LNCaP clone FGC (cell line): Measurements from ENCODE around the gene SMARCC2.

Experiments
- DNase-seq: peaks from one replicate; pipeline ENCODE4 v3.0.0-alpha.2; 2011; ENCODE audit warnings: low read depth
- H3K4me3 ChIP-seq: 2 replicates; pipeline ENCODE4 v1.5.1; 2011; ENCODE audit warnings: mild to moderate bottlenecking, low read depth, low read length, control low read depth
- TF ChIP-seq, protein P1 (sequence below): IDR thresholded peaks from 2 replicates; pipeline ENCODE4 v1.5.1; 2012; ENCODE audit warnings: mild to moderate bottlenecking; ENCODE audit not compliant: control insufficient read depth, insufficient read depth; ENCODE audit errors: extremely low read depth

The SMARCC2 gene

DNA sequence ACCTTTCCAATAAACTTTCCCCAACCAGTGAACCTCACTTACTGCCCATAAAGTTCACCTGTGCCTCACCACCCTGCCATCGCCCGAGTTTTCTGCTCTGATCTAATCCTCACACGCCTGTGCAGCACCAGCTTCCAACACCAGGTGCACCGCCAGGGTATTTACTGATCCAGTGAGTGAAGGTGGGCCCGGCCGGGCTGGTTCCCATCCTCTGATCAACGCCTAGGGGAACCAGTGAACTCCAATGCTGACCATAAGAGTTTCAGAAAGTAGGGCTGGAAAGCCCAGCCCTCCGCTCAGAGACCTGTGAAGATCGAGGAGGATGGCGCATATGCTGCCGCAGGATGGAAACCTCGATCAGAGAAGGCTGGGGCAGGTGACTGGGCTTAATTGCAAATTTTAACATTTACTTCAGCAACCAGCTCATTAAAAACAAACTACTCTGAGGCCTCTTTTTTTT, 37.6 kb downstream of the SMARCC2 start:
- no peak for DNase-seq
- H3K4me3 ChIP-seq = peak overlapping the region; percentile 66
- TF ChIP-seq, protein P1, sequence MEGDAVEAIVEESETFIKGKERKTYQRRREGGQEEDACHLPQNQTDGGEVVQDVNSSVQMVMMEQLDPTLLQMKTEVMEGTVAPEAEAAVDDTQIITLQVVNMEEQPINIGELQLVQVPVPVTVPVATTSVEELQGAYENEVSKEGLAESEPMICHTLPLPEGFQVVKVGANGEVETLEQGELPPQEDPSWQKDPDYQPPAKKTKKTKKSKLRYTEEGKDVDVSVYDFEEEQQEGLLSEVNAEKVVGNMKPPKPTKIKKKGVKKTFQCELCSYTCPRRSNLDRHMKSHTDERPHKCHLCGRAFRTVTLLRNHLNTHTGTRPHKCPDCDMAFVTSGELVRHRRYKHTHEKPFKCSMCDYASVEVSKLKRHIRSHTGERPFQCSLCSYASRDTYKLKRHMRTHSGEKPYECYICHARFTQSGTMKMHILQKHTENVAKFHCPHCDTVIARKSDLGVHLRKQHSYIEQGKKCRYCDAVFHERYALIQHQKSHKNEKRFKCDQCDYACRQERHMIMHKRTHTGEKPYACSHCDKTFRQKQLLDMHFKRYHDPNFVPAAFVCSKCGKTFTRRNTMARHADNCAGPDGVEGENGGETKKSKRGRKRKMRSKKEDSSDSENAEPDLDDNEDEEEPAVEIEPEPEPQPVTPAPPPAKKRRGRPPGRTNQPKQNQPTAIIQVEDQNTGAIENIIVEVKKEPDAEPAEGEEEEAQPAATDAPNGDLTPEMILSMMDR = 0 out of 2 replicates have a peak, but pooled peaks have one; percentile 8

DNA sequence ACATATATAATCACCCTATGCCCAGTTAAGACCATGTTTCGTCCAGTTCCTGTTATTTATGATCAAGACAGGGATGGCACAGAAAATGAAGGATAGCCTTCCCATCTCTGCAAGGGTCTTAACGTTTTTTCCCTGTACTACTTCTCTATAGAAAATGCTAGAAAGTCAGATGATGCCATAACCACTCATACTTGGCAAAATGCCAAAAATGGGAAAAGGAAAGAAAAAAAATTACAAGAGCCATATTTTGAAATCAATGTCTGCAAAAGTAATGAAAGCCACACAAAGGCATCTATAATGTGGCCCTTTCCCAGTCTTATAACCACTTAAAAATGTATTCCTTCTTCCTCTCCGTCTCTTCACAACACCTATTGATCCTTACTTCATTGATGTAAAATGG, 38.7 kb downstream of the SMARCC2 start:
- no peak overlapping the region for H3K4me3 ChIP-seq
- DNase-seq = no peak
- TF ChIP-seq, protein P1 = no peak

DNA sequence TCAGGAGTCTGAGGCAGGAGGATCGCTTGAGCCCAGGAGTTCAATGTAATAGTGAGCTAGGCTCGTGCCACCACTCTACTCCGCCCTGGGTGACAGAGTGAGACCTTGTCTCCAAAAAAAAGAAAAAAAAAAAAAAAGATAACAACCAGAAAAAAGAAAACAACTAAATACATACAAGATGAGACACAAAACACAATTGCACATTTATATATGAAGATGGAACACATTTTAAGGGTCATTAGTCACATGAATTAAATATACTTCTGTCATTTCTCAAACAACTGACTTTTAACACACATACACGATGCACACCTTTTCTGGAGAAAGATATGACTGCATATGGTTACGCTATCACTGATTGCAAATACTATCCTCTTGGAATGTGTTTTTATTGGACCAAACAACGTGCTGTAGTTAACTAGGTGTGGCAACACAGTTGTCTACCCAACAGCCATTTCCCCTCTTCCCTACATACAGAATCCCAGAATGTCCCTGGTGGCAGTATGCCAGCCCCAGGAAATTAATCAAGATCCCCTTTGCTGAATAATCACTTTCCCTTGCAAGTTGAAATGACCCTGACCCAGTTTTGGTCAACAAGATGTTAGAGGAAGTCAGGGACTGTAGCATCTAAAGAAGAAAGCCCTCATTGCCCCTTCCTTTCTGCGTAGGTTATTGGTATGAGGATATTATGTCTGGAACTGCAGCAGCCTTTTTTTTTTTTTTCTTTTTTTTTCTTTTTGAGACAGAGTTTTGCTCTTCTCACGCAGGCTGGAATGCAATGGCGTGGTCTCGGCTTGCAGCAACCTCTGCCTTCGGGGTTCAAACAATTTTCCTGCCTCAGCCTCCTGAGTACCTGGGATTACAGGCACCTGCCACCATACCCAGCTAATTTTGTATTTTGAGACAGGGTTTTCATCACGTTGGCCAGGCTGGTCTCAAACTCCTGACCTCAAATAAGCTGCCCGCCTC, 42.5 kb downstream of the SMARCC2 start:
- TF ChIP-seq, protein P1 = no peak
- DNase-seq = no peak

DNA sequence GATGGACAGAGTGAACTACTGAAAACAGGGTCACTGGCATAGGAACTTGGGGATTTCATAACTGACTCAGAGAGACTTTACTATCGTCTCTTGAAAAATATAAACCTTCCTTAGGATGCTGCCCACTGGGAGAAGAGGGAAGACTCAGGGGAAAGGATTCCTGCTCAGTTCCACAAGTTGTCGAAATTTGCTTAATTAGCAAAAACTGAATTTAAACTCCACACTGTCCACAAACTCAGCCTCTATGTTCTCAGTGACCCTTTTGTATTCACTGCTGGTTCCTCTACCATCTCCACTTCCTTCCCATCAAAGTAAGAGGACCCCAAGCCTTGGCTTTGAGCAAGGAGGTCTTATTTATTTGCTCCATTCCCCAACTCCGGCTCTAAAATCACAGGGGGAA, 44.1 kb downstream of the SMARCC2 start:
- TF ChIP-seq, protein P1 = no peak
- H3K4me3 ChIP-seq = no peak overlapping the region
- no peak for DNase-seq

More for the DNA sequence above, 42.5 kb downstream of the SMARCC2 start:
- H3K4me3 ChIP-seq = no peak overlapping the region

DNA sequence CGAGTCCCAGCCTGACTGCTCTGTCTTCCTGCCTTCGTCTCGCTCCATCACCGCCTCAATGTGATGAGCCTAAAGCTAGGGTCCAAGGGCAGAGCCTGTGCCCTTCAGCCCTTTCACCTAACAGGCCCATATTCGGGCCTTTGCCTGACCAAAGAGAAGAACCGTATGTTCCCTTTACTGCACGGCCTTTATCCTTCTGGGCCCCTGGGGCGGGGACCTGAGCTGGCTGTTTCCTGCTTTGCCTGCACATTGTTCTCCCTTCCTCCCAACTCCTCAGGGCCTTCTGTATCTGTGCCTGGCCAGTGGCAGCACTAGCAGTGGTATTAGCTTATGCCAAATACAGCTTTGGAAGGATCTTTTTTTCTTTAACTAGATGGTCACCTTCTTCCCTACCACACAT, 45.4 kb downstream of the SMARCC2 start:
- TF ChIP-seq, protein P1 = no peak
- DNase-seq = no peak
- H3K4me3 ChIP-seq = no peak overlapping the region

DNA sequence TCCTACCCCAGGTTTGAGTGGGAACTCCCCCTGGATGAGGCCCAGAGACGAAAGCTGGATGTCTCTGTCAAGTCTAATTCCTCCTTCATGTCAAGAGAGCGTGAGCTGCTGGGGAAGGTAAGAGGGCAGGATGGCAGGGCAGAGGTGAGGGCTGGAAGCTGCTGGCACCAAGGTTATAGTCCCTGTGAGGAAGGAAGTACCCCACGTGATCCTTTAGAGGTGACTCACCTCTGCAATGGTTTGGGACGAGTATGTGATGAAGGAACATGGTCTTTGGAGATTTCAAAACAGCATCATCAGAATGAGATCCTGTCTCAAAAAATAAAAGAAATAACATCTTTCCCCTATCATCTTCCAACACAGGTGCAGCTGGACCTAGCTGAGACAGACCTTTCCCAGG, 46.1 kb downstream of the SMARCC2 start:
- H3K4me3 ChIP-seq = no peak overlapping the region
- no peak for DNase-seq
- TF ChIP-seq, protein P1 = no peak
